Erythroblast (primary cell): Measurements from ENCODE around the gene LCOR.

ENCODE experiments used
- GATA1 ChIP-seq: IDR thresholded peaks from 2 replicates; pipeline ENCODE4 v1.6.1; 2011; ENCODE audit warnings: low read depth, mild to moderate bottlenecking, control low read depth, low read length, moderate library complexity
- POLR2A ChIP-seq: IDR thresholded peaks from 2 replicates; pipeline ENCODE4 v1.6.1; 2011; ENCODE audit warnings: mild to moderate bottlenecking, low read length

GRCh38 chr10:97020452-97021400, 188.6 kb downstream of the LCOR start:
- TF ChIP-seq POLR2A (no peak), GATA1 (no peak)
